GM12878 (cell line): ENCODE measurements around the gene ROBO1.

ENCODE experiments used
- EP300 ChIP-seq, 2 experiments: fragments of 150-350 bp in 1 of 2; IDR thresholded peaks; 2 replicates each; pipeline ENCODE4 v1.6.1; 2011 to 2012; ENCODE audit warnings: low read depth in 2 of 2, low read length in 2 of 2, borderline replicate concordance in 1 of 2, improper control_type of control experiment in 1 of 2, inconsistent platforms in 1 of 2; ENCODE audit not compliant: control insufficient read depth in 1 of 2
- EZH2 ChIP-seq: IDR thresholded peaks from 2 replicates; pipeline ENCODE4 v1.6.1; 2012; ENCODE audit warnings: low read depth, mild to moderate bottlenecking, control low read depth, inconsistent platforms, low read length, borderline replicate concordance; ENCODE audit not compliant: control insufficient read depth
- MTA3 ChIP-seq: IDR thresholded peaks from 2 replicates; pipeline ENCODE4 v1.6.1; 2012; ENCODE audit warnings: low read length, inconsistent platforms, borderline replicate concordance
- MYB ChIP-seq: fragments of 150-350 bp; IDR thresholded peaks from 2 replicates; pipeline ENCODE4 v1.6.1; 2014; ENCODE audit warnings: mild to moderate bottlenecking, low read depth, low read length, borderline replicate concordance
- NBN ChIP-seq: fragments of 450-650 bp; IDR thresholded peaks from 2 replicates; pipeline ENCODE4 v1.6.1; 2016
- NR2C2 ChIP-seq: IDR thresholded peaks from 2 replicates; pipeline ENCODE4 v1.6.1; 2011; ENCODE audit warnings: borderline replicate concordance, low read depth; ENCODE audit not compliant: control insufficient read depth, insufficient read length
- POLR2A ChIP-seq: IDR thresholded peaks from 2 replicates; pipeline ENCODE4 v1.6.1; 2011; ENCODE audit warnings: low read depth, mild to moderate bottlenecking, low read length
- SRF ChIP-seq, 2 experiments: IDR thresholded peaks; 2 replicates each; pipeline ENCODE4 v1.6.1; 2011; ENCODE audit warnings: low read depth in 2 of 2, low read length in 2 of 2, mild to moderate bottlenecking in 1 of 2, moderate library complexity in 1 of 2
- TARDBP ChIP-seq: IDR thresholded peaks from 2 replicates; pipeline ENCODE4 v1.6.1; 2016; ENCODE audit warnings: borderline replicate concordance
- TCF7 ChIP-seq: IDR thresholded peaks from 2 replicates; pipeline ENCODE4 v1.6.1; 2014; ENCODE audit warnings: antibody characterized with exemption, borderline replicate concordance
- YBX1 ChIP-seq: fragments of 450-650 bp; IDR thresholded peaks from 2 replicates; pipeline ENCODE4 v1.6.1; 2016; ENCODE audit warnings: antibody characterized with exemption
- YY1 ChIP-seq: IDR thresholded peaks from 2 replicates; pipeline ENCODE4 v1.6.1; 2011; ENCODE audit warnings: low read depth, mild to moderate bottlenecking, low read length
- ZNF274 ChIP-seq: IDR thresholded peaks from one replicate; pipeline ENCODE4 v1.8.0; 2011; ENCODE audit not compliant: insufficient read length, insufficient read depth
- TF ChIP-seq, protein P1 (sequence below), 3 experiments: IDR thresholded peaks in 2 of 3; conservative IDR thresholded peaks in 1 of 3; 2 replicates each; pipeline ENCODE4 v1.5.1; 2011; ENCODE audit warnings: low read depth in 3 of 3, low read length in 3 of 3, mild to moderate bottlenecking in 3 of 3, control low read depth in 2 of 3, moderate library complexity in 2 of 3, inconsistent platforms in 1 of 3, mixed read lengths in 1 of 3; ENCODE audit not compliant: control insufficient read depth in 2 of 3, insufficient read depth in 1 of 3; ENCODE audit errors: extremely low read depth in 1 of 3

DNA sequence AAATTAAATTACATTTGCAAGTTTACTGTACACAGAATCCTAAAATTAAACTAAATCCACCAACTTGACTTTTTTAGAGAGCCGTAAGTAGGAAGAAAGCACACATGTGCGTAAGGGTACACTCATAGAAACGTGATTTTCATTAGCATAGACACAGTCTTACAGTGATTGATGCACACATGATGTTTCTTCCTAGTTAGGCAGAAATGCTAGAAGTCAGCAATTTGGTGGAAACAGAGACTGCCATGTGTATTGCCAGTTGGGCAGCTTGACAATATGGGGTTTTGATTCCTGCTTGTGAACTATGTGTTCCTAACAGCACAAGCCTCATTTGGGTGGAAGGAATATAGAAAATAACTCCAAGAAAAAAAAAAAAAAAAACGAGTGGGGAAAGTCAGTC lies 878.5 kb downstream of the ROBO1 start:
- TF ChIP-seq YBX1 (no peak), TCF7 (no peak), MTA3 (no peak), EZH2 (no peak), YY1 (no peak), EP300 (IDR thresholded peaks at IDR 0.05; ENCODE audit: borderline replicate concordance in 1 of 2, control insufficient read depth in 1 of 2, low read depth in 2 of 2, low read length in 2 of 2) (no peak), SRF (IDR thresholded peaks at IDR 0.05; ENCODE audit: low read depth in 2 of 2, low read length in 2 of 2) (no peak), NR2C2 (no peak), POLR2A (no peak), NBN (no peak), TARDBP (no peak), ZNF274 (no peak), MYB (no peak)
- TF ChIP-seq, protein P1, sequence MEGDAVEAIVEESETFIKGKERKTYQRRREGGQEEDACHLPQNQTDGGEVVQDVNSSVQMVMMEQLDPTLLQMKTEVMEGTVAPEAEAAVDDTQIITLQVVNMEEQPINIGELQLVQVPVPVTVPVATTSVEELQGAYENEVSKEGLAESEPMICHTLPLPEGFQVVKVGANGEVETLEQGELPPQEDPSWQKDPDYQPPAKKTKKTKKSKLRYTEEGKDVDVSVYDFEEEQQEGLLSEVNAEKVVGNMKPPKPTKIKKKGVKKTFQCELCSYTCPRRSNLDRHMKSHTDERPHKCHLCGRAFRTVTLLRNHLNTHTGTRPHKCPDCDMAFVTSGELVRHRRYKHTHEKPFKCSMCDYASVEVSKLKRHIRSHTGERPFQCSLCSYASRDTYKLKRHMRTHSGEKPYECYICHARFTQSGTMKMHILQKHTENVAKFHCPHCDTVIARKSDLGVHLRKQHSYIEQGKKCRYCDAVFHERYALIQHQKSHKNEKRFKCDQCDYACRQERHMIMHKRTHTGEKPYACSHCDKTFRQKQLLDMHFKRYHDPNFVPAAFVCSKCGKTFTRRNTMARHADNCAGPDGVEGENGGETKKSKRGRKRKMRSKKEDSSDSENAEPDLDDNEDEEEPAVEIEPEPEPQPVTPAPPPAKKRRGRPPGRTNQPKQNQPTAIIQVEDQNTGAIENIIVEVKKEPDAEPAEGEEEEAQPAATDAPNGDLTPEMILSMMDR (IDR thresholded peaks at IDR 0.05 in 2 of 3, conservative IDR thresholded peaks at IDR 0.05 in 1 of 3; ENCODE audit: control insufficient read depth in 2 of 3, extremely low read depth in 1 of 3, insufficient read depth in 1 of 3, low read depth in 3 of 3, low read length in 3 of 3): no peak
